Progenitor cell of endocrine pancreas (in vitro differentiated cells): ENCODE measurements around the gene FAM241A. TPM values are rescaled to one million over a fixed set of nuclear protein-coding genes. Genes with fewer than 3 reads are reported as not detected.

Source experiments
- DNase-seq: peaks from one replicate; pipeline ENCODE4 v3.0.0; 2021; ENCODE audit warnings: low spot score; ENCODE audit not compliant: unreplicated experiment
- H3K27ac Mint-ChIP-seq: 2 replicates; pipeline ENCODE4 v1.8.0; 2021; ENCODE audit warnings: mild to moderate bottlenecking, moderate library complexity, mixed read lengths
- H3K27me3 Mint-ChIP-seq: 2 replicates; pipeline ENCODE4 v1.8.0; 2021; ENCODE audit warnings: mixed read lengths
- H3K36me3 Mint-ChIP-seq: 2 replicates; pipeline ENCODE4 v1.8.0; 2022; ENCODE audit warnings: mixed read lengths; ENCODE audit not compliant: insufficient read depth
- H3K4me1 Mint-ChIP-seq: 2 replicates; pipeline ENCODE4 v1.8.0; 2021; ENCODE audit warnings: low read depth, mixed read lengths
- H3K4me3 Mint-ChIP-seq: 2 replicates; pipeline ENCODE4 v1.8.0; 2021; ENCODE audit warnings: low read depth, mild to moderate bottlenecking, moderate library complexity, mixed read lengths
- H3K9me3 Mint-ChIP-seq: 2 replicates; pipeline ENCODE4 v1.8.0; 2021; ENCODE audit warnings: low read depth, mixed read lengths
- CTCF ChIP-seq: fragments of 200-600 bp; sonication (generic); IDR thresholded peaks from one replicate; pipeline ENCODE4 v1.5.0; 2021; ENCODE audit warnings: antibody characterized with exemption, mild to moderate bottlenecking; ENCODE audit not compliant: unreplicated experiment
- long read RNA-seq: library from polyadenylated mRNA; unstranded; transcript quantifications from one replicate; pipeline ENCODE4 v2.0.0, GENCODE V29; 2020
- total RNA-seq: library from RNA; stranded (reverse); gene quantifications from 2 replicates; pipeline ENCODE4 v1.2.1, GENCODE V29; 2021

FAM241A gene
- 0.22 and 0.29 TPM in 2 replicates for total RNA-seq
- long read RNA-seq, full-length matches to known transcripts: 1 of 1 reads
- long read RNA-seq, partial matches to known transcripts: 0 of 1 reads
- long read RNA-seq, other reads (novel, unspliced or antisense): 0 of 1 reads

GRCh38 chr4:112145326-112145789 is at the start of gene FAM241A:
FAM241A (plus strand) TSS chr4:112145454; CDS start chr4:112145581, 127 bp downstream.
- H3K4me3 Mint-ChIP-seq: peak within 1 kb of the TSS; percentile 88
- no peaks in the 10 kb centered on the region for H3K9me3 Mint-ChIP-seq
- peak; percentile 74 for DNase-seq
- H3K27me3 Mint-ChIP-seq: peaks cover 41% of the 10 kb centered on the region
- peaks cover 6% of the 10 kb centered on the region for H3K4me1 Mint-ChIP-seq
- no peaks in the 10 kb centered on the region for H3K36me3 Mint-ChIP-seq
- H3K27ac Mint-ChIP-seq: peak within 1 kb of the TSS; percentile 4
- TF ChIP-seq CTCF: no peak

- no peak for TF ChIP-seq CTCF
- H3K27me3 Mint-ChIP-seq: no peaks in the 10 kb centered on the region
- no peak overlapping the region for H3K4me3 Mint-ChIP-seq
- H3K27ac Mint-ChIP-seq: no peak overlapping the region
- no peak for DNase-seq
- H3K9me3 Mint-ChIP-seq: no peaks in the 10 kb centered on the region
- no peaks in the 10 kb centered on the region for H3K36me3 Mint-ChIP-seq
- H3K4me1 Mint-ChIP-seq: peaks cover 7% of the 10 kb centered on the region
Observed at GRCh38 chr4:112098841-112099530, 46.3 kb upstream of the FAM241A start.

GRCh38 chr4:112099701-112100297 is 45.5 kb upstream of the FAM241A start:
- no peak for DNase-seq
- H3K9me3 Mint-ChIP-seq: no peaks in the 10 kb centered on the region
- H3K4me1 Mint-ChIP-seq: peaks cover 7% of the 10 kb centered on the region
- TF ChIP-seq CTCF: peak; percentile 76
- H3K27me3 Mint-ChIP-seq: no peaks in the 10 kb centered on the region
- H3K27ac Mint-ChIP-seq: no peak overlapping the region
- no peaks in the 10 kb centered on the region for H3K36me3 Mint-ChIP-seq
- H3K4me3 Mint-ChIP-seq: no peak overlapping the region

DNA sequence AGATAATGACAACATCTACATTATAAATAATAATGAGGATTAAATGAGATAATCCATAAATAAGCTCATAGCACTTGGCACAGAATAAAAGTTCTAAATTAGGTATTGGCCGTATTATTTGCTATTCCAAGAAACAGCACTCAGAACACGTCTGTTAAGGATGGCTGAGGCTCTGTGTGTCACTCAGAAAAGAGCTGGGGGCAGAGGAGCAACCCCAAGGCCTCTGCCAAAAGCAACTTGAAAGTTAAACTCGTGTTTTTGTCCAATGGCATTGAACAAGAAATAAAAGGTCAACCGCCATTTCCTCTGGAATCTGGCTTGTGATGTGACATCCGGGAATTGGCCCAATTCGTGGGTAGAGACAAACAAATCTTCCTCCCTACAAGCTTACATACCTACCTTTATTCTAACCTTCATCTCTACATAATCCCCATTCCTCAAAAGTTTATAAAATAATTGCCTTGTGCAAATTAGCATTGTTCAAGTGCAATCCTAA is 42.3 kb upstream of the FAM241A start:
- no peak overlapping the region for H3K27ac Mint-ChIP-seq
- peaks cover 7% of the 10 kb centered on the region for H3K4me1 Mint-ChIP-seq
- no peak for DNase-seq
- TF ChIP-seq CTCF: no peak
- H3K36me3 Mint-ChIP-seq: no peaks in the 10 kb centered on the region
- no peak overlapping the region for H3K4me3 Mint-ChIP-seq
- no peaks in the 10 kb centered on the region for H3K9me3 Mint-ChIP-seq
- no peaks in the 10 kb centered on the region for H3K27me3 Mint-ChIP-seq

GRCh38 chr4:112105201-112105969 is 39.9 kb upstream of the FAM241A start:
- H3K27ac Mint-ChIP-seq: no peak overlapping the region
- H3K27me3 Mint-ChIP-seq: no peaks in the 10 kb centered on the region
- no peaks in the 10 kb centered on the region for H3K9me3 Mint-ChIP-seq
- TF ChIP-seq CTCF: no peak
- H3K36me3 Mint-ChIP-seq: no peaks in the 10 kb centered on the region
- DNase-seq: no peak
- H3K4me1 Mint-ChIP-seq: peaks cover under 1% of the 10 kb centered on the region
- no peak overlapping the region for H3K4me3 Mint-ChIP-seq
